HCT116 (cell line): Measurements from ENCODE around the gene ESPL1. TPM values are rescaled to one million over a fixed set of nuclear protein-coding genes. Genes with fewer than 3 reads are reported as not detected.

ENCODE experiments used
- ATAC-seq: fragments of 200-7000 bp; cut with Tn5 transposase; 2 replicates; pipeline ENCODE4 v1.9.1; 2020; ENCODE audit warnings: mild to moderate bottlenecking, moderate library complexity
- BruUV-seq: library from RNA; stranded (reverse); fragments of 400-500 nt; replicated peaks from 2 replicates; lab custom pipeline; 2021; lab: Mats Ljungman, UMichigan
- CTCF ChIA-PET: fragments of 300-600 bp; sonication (Branson Sonifier 250); formaldehyde crosslinking; loops from one replicate; lab custom pipeline; 2021; ENCODE audit warnings: antibody characterized with exemption; lab: Charles Lee
- POLR2A ChIA-PET: fragments of 300-600, 350-600 bp; sonication (Branson Sonifier 250); formaldehyde crosslinking; loops from one replicate; lab custom pipeline; 2021; ENCODE audit warnings: antibody characterized with exemption; lab: Charles Lee
- RAD21 ChIA-PET, 2 experiments: fragments of 300-600 bp; sonication (Branson Sonifier 250); formaldehyde crosslinking; loops; one replicate each; lab custom pipeline; 2023; ENCODE audit warnings: low total read pairs in 2 of 2; ENCODE audit not compliant: uncharacterized antibody in 2 of 2, unreplicated experiment in 2 of 2, low non-redundant PET in 1 of 2; lab: Charles Lee
- DNase-seq: peaks from one replicate; pipeline ENCODE4 v3.0.0-alpha.2; 2010; ENCODE audit warnings: low read depth, low spot score
- H2AFZ ChIP-seq: fragments of 200-600 bp; shearing (Covaris generic), sonication (generic); 2 replicates; pipeline ENCODE4 v1.6.1; 2017; ENCODE audit warnings: low read depth, mixed run types, mixed read lengths, antibody characterized with exemption, low read length; ENCODE audit not compliant: poor library complexity, severe bottlenecking
- H3K27ac ChIP-seq: 2 replicates; pipeline ENCODE4 v1.5.1; 2012; ENCODE audit warnings: low read depth, low read length
- H3K27me3 ChIP-seq: fragments of 200-600 bp; sonication (generic); 2 replicates; pipeline ENCODE4 v1.6.1; 2016; ENCODE audit warnings: mixed run types, low read length, mixed read lengths; ENCODE audit not compliant: insufficient read depth
- H3K36me3 ChIP-seq, 2 experiments: fragments of 200-500 bp in 1 of 2; fragments of 200-600 bp in 1 of 2; sonication (Bioruptor generic) in 1 of 2; sonication (generic) in 1 of 2; 2 replicates each; pipeline versions ENCODE4 v1.5.1 to v1.6.1; 2014 to 2016; ENCODE audit warnings: low read length in 2 of 2, inconsistent platforms in 1 of 2, mixed read lengths in 1 of 2, mixed run types in 1 of 2; ENCODE audit not compliant: insufficient read depth in 2 of 2, control insufficient read depth in 1 of 2
- H3K4me1 ChIP-seq, 2 experiments: fragments of 200-600 bp in 1 of 2; sonication (generic) in 1 of 2; 2 replicates each; pipeline versions ENCODE4 v1.5.1 to v1.6.1; 2012 to 2017; ENCODE audit warnings: low read length in 2 of 2, inconsistent platforms in 1 of 2, mild to moderate bottlenecking in 1 of 2, mixed read lengths in 1 of 2, mixed run types in 1 of 2, moderate library complexity in 1 of 2; ENCODE audit not compliant: insufficient read depth in 2 of 2, control insufficient read depth in 1 of 2
- H3K4me2 ChIP-seq: fragments of 200-600 bp; sonication (generic); 2 replicates; pipeline ENCODE4 v1.6.1; 2017; ENCODE audit warnings: mixed run types, low read length, mixed read lengths
- H3K4me3 ChIP-seq, 2 experiments: fragments of 200-600 bp in 1 of 2; sonication (generic) in 1 of 2; replicated peaks in 1 of 2; 2 replicates each; pipeline ENCODE4 v1.5.1; 2011 to 2016; ENCODE audit warnings: low read length in 2 of 2, control low read depth in 1 of 2, low read depth in 1 of 2, mild to moderate bottlenecking in 1 of 2, mixed read lengths in 1 of 2, mixed run types in 1 of 2
- H3K79me2 ChIP-seq: fragments of 200-600 bp; sonication (generic); 2 replicates; pipeline ENCODE4 v1.6.1; 2017; ENCODE audit warnings: mild to moderate bottlenecking, mixed run types, low read length, moderate library complexity, mixed read lengths; ENCODE audit not compliant: insufficient read depth
- H3K9ac ChIP-seq: fragments of 200-600 bp; sonication (generic); 2 replicates; pipeline ENCODE4 v1.6.1; 2016; ENCODE audit warnings: low read length, mixed read lengths
- H3K9me2 ChIP-seq: fragments of 200-600 bp; sonication (generic), shearing (Covaris generic); 2 replicates; pipeline ENCODE4 v1.6.1; 2017; ENCODE audit warnings: mixed run types, mild to moderate bottlenecking, moderate library complexity; ENCODE audit not compliant: insufficient read depth
- H3K9me3 ChIP-seq, 2 experiments: fragments of 200-500 bp in 1 of 2; fragments of 200-600 bp in 1 of 2; sonication (Bioruptor generic) in 1 of 2; sonication (generic) in 1 of 2; 2 replicates each; pipeline ENCODE4 v1.6.1; 2014 to 2017; ENCODE audit warnings: low read length in 2 of 2, mixed read lengths in 2 of 2, inconsistent platforms in 1 of 2, low read depth in 1 of 2, mild to moderate bottlenecking in 1 of 2, mixed run types in 1 of 2, moderate library complexity in 1 of 2; ENCODE audit not compliant: control insufficient read depth in 1 of 2, insufficient read depth in 1 of 2
- H4K20me1 ChIP-seq: fragments of 200-600 bp; sonication (generic), shearing (Covaris generic); 2 replicates; pipeline ENCODE4 v1.6.1; 2017; ENCODE audit warnings: mixed run types, mild to moderate bottlenecking, moderate library complexity; ENCODE audit not compliant: insufficient read depth
- CBX3 ChIP-seq: IDR thresholded peaks from 2 replicates; pipeline ENCODE4 v1.6.1; 2012; ENCODE audit warnings: low read depth
- CEBPB ChIP-seq: IDR thresholded peaks from 2 replicates; pipeline ENCODE4 v1.6.1; 2012; ENCODE audit warnings: low read depth
- EGR1 ChIP-seq: IDR thresholded peaks from 2 replicates; pipeline ENCODE4 v1.6.1; 2012; ENCODE audit warnings: low read depth
- ELF1 ChIP-seq: IDR thresholded peaks from 2 replicates; pipeline ENCODE4 v1.6.1; 2012; ENCODE audit warnings: low read depth, borderline replicate concordance
- EZH2 ChIP-seq: fragments of 200-600 bp; sonication (generic); IDR thresholded peaks from 2 replicates; pipeline ENCODE4 v1.6.1; 2017; ENCODE audit warnings: antibody characterized with exemption, mixed run types
- JUND ChIP-seq: IDR thresholded peaks from 2 replicates; pipeline ENCODE4 v1.6.1; 2012
- POLR2AphosphoS5 ChIP-seq: IDR thresholded peaks from 2 replicates; pipeline ENCODE4 v1.6.1; 2011; ENCODE audit warnings: mild to moderate bottlenecking, low read depth, low read length, moderate library complexity
- SIN3A ChIP-seq: IDR thresholded peaks from 2 replicates; pipeline ENCODE4 v1.6.1; 2012; ENCODE audit warnings: low read depth
- SP1 ChIP-seq: IDR thresholded peaks from 2 replicates; pipeline ENCODE4 v1.6.1; 2012; ENCODE audit warnings: low read depth
- SRF ChIP-seq: IDR thresholded peaks from 2 replicates; pipeline ENCODE4 v1.6.1; 2012; ENCODE audit warnings: low read depth
- YY1 ChIP-seq: IDR thresholded peaks from 2 replicates; pipeline ENCODE4 v1.6.1; 2011; ENCODE audit warnings: low read length, low read depth, moderate library complexity, mild to moderate bottlenecking; ENCODE audit not compliant: insufficient replicate concordance; ENCODE audit errors: extremely low read depth
- ZNF274 ChIP-seq: fragments of 200-500 bp; sonication (Bioruptor generic); IDR thresholded peaks from 2 replicates; pipeline ENCODE4 v1.6.1; 2014; ENCODE audit warnings: mild to moderate bottlenecking, low read depth, low read length, inconsistent platforms
- intact Hi-C: fragments of 100-400 bp; cut with micrococcal nuclease; formaldehyde crosslinking; loops from 2 replicates; pipeline ENCODE4 v1.10.0; 2022
- total RNA-seq: library from RNA; stranded (reverse); gene quantifications from one replicate; pipeline ENCODE4 v1.2.1, GENCODE V29; 2021; ENCODE audit not compliant: unreplicated experiment
- TF ChIP-seq, protein P1 (sequence below): IDR thresholded peaks from 2 replicates; pipeline ENCODE4 v1.6.1; 2012; ENCODE audit warnings: low read depth
- TF ChIP-seq, protein P2 (sequence below), 3 experiments: fragments of 200-600 bp in 1 of 3; sonication (generic) in 1 of 3; IDR thresholded peaks in 2 of 3; conservative IDR thresholded peaks in 1 of 3; 2 replicates each; pipeline ENCODE4 v1.5.1; 2012 to 2017; ENCODE audit warnings: low read depth in 2 of 3, low read length in 2 of 3, antibody characterized with exemption in 1 of 3, borderline replicate concordance in 1 of 3, control low read depth in 1 of 3, mild to moderate bottlenecking in 1 of 3, mixed read lengths in 1 of 3, mixed run types in 1 of 3, moderate library complexity in 1 of 3; ENCODE audit not compliant: insufficient read depth in 1 of 3
- TF ChIP-seq, protein P3 (sequence below): IDR thresholded peaks from 2 replicates; pipeline ENCODE4 v1.6.1; 2012

ESPL1 gene
- total RNA-seq, 1 experiment from 2014 or later: 50.3 TPM

DNA sequence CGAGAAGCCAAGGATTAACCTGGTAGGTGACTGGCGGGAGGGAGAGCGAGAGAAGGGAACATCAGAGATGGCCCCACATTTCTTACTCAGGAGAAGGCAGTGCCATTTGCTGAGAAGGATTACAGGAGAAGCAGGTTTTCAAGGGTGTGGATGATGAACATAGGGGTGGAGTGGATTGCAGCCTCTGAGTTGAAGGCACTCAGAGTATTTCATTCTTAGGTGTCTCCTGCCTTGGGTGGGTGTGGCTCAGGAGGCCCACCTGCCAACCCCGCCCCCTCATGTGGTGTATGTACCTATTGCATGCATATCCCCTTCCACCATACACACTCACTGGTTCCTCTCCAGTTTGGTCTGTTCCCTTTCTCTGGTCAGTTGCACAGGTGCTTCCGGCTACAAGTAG, 6.3 kb downstream of the ESPL1 start:
- Histone ChIP-seq H3K79me2 (peaks cover 14% of the 10 kb centered on the region), H3K9me3 (no peaks in the 10 kb centered on the region), H3K27ac (no peak overlapping the region), H3K9ac (no peak overlapping the region), H3K4me3 (no peak overlapping the region), H3K9me2 (no peaks in the 10 kb centered on the region), H3K27me3 (no peaks in the 10 kb centered on the region), H3K4me1 (no peaks in the 10 kb centered on the region), H3K36me3 (peaks cover 15 to 54% of the 10 kb centered on the region in 2 experiments; a peak in 3 of 4 replicates), H2AFZ (no peak overlapping the region), H4K20me1 (no peaks in the 10 kb centered on the region), H3K4me2 (no peak overlapping the region)
- RAD21 ChIA-PET: no interaction called here
- POLR2A ChIA-PET: no interaction called here
- BruUV-seq: no TSS peak
- intact Hi-C loops: no loop called here
- TF ChIP-seq SIN3A: no peak
- TF ChIP-seq JUND: no peak
- TF ChIP-seq SP1: no peak
- no peak for TF ChIP-seq ELF1
- TF ChIP-seq EZH2: no peak
- no peak for TF ChIP-seq EGR1
- CTCF ChIA-PET: no interaction called here
- DNase-seq: no peak
- ATAC-seq: peak; percentile 61

DNA sequence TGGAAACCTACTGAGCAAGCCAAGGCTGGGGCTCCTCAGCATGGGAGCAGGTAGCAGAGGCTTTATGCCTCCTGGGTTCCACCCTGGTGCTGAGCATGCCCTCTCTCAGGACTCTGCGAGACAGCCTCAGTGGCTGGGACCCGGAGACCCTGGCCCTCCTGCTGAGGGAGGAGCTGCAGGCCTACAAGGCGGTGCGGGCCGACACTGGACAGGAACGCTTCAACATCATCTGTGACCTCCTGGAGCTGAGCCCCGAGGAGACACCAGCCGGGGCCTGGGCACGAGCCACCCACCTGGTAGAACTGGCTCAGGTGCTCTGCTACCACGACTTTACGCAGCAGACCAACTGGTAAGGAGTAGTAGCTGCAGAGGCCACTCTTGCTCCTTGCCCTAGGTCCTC, 8.4 kb downstream of the ESPL1 start:
- H2AFZ ChIP-seq: no peak overlapping the region
- RAD21 ChIA-PET: no interaction called here
- CTCF ChIA-PET: no interaction called here
- H3K9ac ChIP-seq: no peak overlapping the region
- H3K4me3 ChIP-seq: no peak overlapping the region
- no peaks in the 10 kb centered on the region for H3K9me3 ChIP-seq
- no peaks in the 10 kb centered on the region; the same call in 1 of the 2 replicates for H3K79me2 ChIP-seq
- H4K20me1 ChIP-seq: no peaks in the 10 kb centered on the region
- H3K27me3 ChIP-seq: no peaks in the 10 kb centered on the region
- no peak; the same call in 1 of the 2 replicates for ATAC-seq
- no peak overlapping the region for H3K4me2 ChIP-seq
- POLR2A ChIA-PET: no interaction called here
- intact Hi-C loops: no loop called here
- H3K36me3 ChIP-seq: peaks cover 16 to 52% of the 10 kb centered on the region in 2 experiments
- BruUV-seq: no TSS peak
- H3K9me2 ChIP-seq: no peaks in the 10 kb centered on the region
- no peaks in the 10 kb centered on the region for H3K4me1 ChIP-seq
- no peak for DNase-seq
- H3K27ac ChIP-seq: no peak overlapping the region
- TF ChIP-seq, protein P1, sequence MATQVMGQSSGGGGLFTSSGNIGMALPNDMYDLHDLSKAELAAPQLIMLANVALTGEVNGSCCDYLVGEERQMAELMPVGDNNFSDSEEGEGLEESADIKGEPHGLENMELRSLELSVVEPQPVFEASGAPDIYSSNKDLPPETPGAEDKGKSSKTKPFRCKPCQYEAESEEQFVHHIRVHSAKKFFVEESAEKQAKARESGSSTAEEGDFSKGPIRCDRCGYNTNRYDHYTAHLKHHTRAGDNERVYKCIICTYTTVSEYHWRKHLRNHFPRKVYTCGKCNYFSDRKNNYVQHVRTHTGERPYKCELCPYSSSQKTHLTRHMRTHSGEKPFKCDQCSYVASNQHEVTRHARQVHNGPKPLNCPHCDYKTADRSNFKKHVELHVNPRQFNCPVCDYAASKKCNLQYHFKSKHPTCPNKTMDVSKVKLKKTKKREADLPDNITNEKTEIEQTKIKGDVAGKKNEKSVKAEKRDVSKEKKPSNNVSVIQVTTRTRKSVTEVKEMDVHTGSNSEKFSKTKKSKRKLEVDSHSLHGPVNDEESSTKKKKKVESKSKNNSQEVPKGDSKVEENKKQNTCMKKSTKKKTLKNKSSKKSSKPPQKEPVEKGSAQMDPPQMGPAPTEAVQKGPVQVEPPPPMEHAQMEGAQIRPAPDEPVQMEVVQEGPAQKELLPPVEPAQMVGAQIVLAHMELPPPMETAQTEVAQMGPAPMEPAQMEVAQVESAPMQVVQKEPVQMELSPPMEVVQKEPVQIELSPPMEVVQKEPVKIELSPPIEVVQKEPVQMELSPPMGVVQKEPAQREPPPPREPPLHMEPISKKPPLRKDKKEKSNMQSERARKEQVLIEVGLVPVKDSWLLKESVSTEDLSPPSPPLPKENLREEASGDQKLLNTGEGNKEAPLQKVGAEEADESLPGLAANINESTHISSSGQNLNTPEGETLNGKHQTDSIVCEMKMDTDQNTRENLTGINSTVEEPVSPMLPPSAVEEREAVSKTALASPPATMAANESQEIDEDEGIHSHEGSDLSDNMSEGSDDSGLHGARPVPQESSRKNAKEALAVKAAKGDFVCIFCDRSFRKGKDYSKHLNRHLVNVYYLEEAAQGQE: no peak
- TF ChIP-seq SRF (no peak), YY1 (no peak), ZNF274 (no peak), CBX3 (no peak), POLR2AphosphoS5 (no peak), CEBPB (no peak)
- TF ChIP-seq, protein P2, sequence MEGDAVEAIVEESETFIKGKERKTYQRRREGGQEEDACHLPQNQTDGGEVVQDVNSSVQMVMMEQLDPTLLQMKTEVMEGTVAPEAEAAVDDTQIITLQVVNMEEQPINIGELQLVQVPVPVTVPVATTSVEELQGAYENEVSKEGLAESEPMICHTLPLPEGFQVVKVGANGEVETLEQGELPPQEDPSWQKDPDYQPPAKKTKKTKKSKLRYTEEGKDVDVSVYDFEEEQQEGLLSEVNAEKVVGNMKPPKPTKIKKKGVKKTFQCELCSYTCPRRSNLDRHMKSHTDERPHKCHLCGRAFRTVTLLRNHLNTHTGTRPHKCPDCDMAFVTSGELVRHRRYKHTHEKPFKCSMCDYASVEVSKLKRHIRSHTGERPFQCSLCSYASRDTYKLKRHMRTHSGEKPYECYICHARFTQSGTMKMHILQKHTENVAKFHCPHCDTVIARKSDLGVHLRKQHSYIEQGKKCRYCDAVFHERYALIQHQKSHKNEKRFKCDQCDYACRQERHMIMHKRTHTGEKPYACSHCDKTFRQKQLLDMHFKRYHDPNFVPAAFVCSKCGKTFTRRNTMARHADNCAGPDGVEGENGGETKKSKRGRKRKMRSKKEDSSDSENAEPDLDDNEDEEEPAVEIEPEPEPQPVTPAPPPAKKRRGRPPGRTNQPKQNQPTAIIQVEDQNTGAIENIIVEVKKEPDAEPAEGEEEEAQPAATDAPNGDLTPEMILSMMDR (IDR thresholded peaks at IDR 0.05 in 2 of 3, conservative IDR thresholded peaks at IDR 0.05 in 1 of 3; ENCODE audit: borderline replicate concordance in 1 of 3, insufficient read depth in 1 of 3, low read depth in 2 of 3, low read length in 2 of 3): no peak
- TF ChIP-seq, protein P3, sequence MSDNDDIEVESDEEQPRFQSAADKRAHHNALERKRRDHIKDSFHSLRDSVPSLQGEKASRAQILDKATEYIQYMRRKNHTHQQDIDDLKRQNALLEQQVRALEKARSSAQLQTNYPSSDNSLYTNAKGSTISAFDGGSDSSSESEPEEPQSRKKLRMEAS: no peak
